IMR-90 (cell line): ENCODE data around the gene DISC1.

Source experiments
- CEBPB ChIP-seq: IDR thresholded peaks from 2 replicates; pipeline ENCODE4 v1.6.1; 2012; ENCODE audit warnings: low read depth, low read length, improper control_type of control experiment
- CTCF ChIP-seq: conservative IDR thresholded peaks from 2 replicates; pipeline ENCODE4 v1.5.1; 2012; ENCODE audit warnings: mild to moderate bottlenecking, low read depth, low read length, improper control_type of control experiment
- MAFK ChIP-seq: IDR thresholded peaks from 2 replicates; pipeline ENCODE4 v1.6.1; 2012; ENCODE audit warnings: low read depth, low read length, improper control_type of control experiment
- MAZ ChIP-seq: IDR thresholded peaks from 2 replicates; pipeline ENCODE4 v1.6.1; 2012; ENCODE audit warnings: low read depth, mild to moderate bottlenecking, low read length, improper control_type of control experiment, moderate library complexity, borderline replicate concordance
- NFE2L2 ChIP-seq: fragments of 150-350 bp; IDR thresholded peaks from 2 replicates; pipeline ENCODE4 v1.6.1; 2016; ENCODE audit warnings: low read depth, mild to moderate bottlenecking, low read length
- POLR2A ChIP-seq: IDR thresholded peaks from 2 replicates; pipeline ENCODE4 v1.6.1; 2012; ENCODE audit warnings: mild to moderate bottlenecking, low read depth, low read length
- RCOR1 ChIP-seq: IDR thresholded peaks from 2 replicates; pipeline ENCODE4 v1.6.1; 2012; ENCODE audit warnings: mild to moderate bottlenecking, low read length, improper control_type of control experiment; ENCODE audit not compliant: insufficient replicate concordance
- SMC3 ChIP-seq: fragments of 150-350 bp; IDR thresholded peaks from 2 replicates; pipeline ENCODE4 v1.6.1; 2016; ENCODE audit warnings: low read depth, mild to moderate bottlenecking, antibody characterized with exemption, low read length, moderate library complexity
- USF2 ChIP-seq: fragments of 150-350 bp; IDR thresholded peaks from 2 replicates; pipeline ENCODE4 v1.6.1; 2017; ENCODE audit warnings: mild to moderate bottlenecking, antibody characterized with exemption, low read length, low read depth

GRCh38 chr1:231865331-231865730, 238.7 kb downstream of the DISC1 start:
- TF ChIP-seq CTCF: no peak
- TF ChIP-seq CEBPB: no peak
- TF ChIP-seq POLR2A: no peak
- TF ChIP-seq MAFK: no peak
- TF ChIP-seq RCOR1: no peak
- no peak for TF ChIP-seq MAZ
- TF ChIP-seq NFE2L2: no peak
- TF ChIP-seq USF2: no peak
- no peak for TF ChIP-seq SMC3
